GM04503 (cell line): ENCODE results near the gene GRAMD1A.

ENCODE experiments used
- DNase-seq: peaks from one replicate; pipeline ENCODE4 v3.0.0-alpha.2; 2012; ENCODE audit warnings: low read depth

Gene GRAMD1A

GRCh38 chr19:35075202-35076025 lies 75.3 kb downstream of the GRAMD1A start:
- no peak for DNase-seq

- DNase-seq, result no peak
Measured at GRCh38 chr19:35076026-35076370, 75.9 kb downstream of the GRAMD1A start.
